Endothelial cell of umbilical vein (primary cell): ENCODE data around the gene WNT11. TPM values are rescaled to one million over a fixed set of nuclear protein-coding genes. Genes with fewer than 3 reads are reported as not detected.

ENCODE experiments used
- BruUV-seq: library from RNA; stranded (reverse); fragments of 400-500 nt; replicated peaks from 2 replicates; lab custom pipeline; 2021; lab: Mats Ljungman, UMichigan
- CTCF ChIA-PET: fragments of 300-600, 350-600 bp; sonication (Branson Sonifier 250); formaldehyde crosslinking; loops from one replicate; lab custom pipeline; 2021; ENCODE audit warnings: antibody characterized with exemption, inconsistent platforms; lab: Charles Lee
- POLR2A ChIA-PET: fragments of 300-600, 350-600 bp; sonication (Branson Sonifier 250); formaldehyde crosslinking; loops from one replicate; lab custom pipeline; 2021; ENCODE audit warnings: antibody characterized with exemption, inconsistent platforms; lab: Charles Lee
- DNase-seq: peaks from one replicate; pipeline ENCODE4 v3.0.0-alpha.2; 2011; ENCODE audit warnings: low read depth, low spot score
- FAIRE-seq: peaks from 2 replicates; lab custom pipeline; 2011; peaks lifted over from hg19 to GRCh38; lab: Jason Lieb, UNC
- H2AFZ ChIP-seq: 2 replicates; pipeline ENCODE4 v1.6.0; 2012; ENCODE audit warnings: low read depth, low read length, control low read depth, inconsistent platforms
- H3K27ac ChIP-seq: 2 replicates; pipeline ENCODE4 v1.5.1; 2011; ENCODE audit warnings: low read depth, mild to moderate bottlenecking, control low read depth, low read length, moderate library complexity; ENCODE audit not compliant: insufficient read depth
- H3K27me3 ChIP-seq, 2 experiments: 2 replicates each; pipeline versions ENCODE4 v1.6.0 to v1.6.1; 2011; ENCODE audit warnings: low read length in 2 of 2, mixed read lengths in 1 of 2; ENCODE audit not compliant: control insufficient read depth in 2 of 2, insufficient read depth in 2 of 2
- H3K36me3 ChIP-seq, 2 experiments: 2 replicates in 1 of 2; 3 replicates in 1 of 2; pipeline ENCODE4 v1.5.1; 2011; ENCODE audit warnings: low read length in 2 of 2, mild to moderate bottlenecking in 1 of 2, moderate library complexity in 1 of 2; ENCODE audit not compliant: control insufficient read depth in 2 of 2, insufficient read depth in 2 of 2; ENCODE audit errors: extremely low read depth in 1 of 2
- H3K4me1 ChIP-seq: 3 replicates; pipeline ENCODE4 v1.5.1; 2011; ENCODE audit warnings: mild to moderate bottlenecking, low read length; ENCODE audit not compliant: control insufficient read depth, insufficient read depth; ENCODE audit errors: extremely low read depth
- H3K4me2 ChIP-seq: 2 replicates; pipeline ENCODE4 v1.6.1; 2011; ENCODE audit warnings: low read length, control low read depth, mixed read lengths; ENCODE audit not compliant: insufficient read depth
- H3K4me3 ChIP-seq, 3 experiments: fragments of 200-600 bp in 1 of 3; sonication (generic), shearing (Covaris generic) in 1 of 3; replicated peaks in 1 of 3; 2 replicates each; pipeline ENCODE4 v1.5.1; 2011 to 2016; ENCODE audit warnings: control low read depth in 3 of 3, low read length in 3 of 3, mild to moderate bottlenecking in 2 of 3, inconsistent platforms in 1 of 3, low read depth in 1 of 3, moderate library complexity in 1 of 3; ENCODE audit not compliant: insufficient read depth in 1 of 3
- H3K79me2 ChIP-seq: 2 replicates; pipeline ENCODE4 v1.6.0; 2012; ENCODE audit warnings: low read length, inconsistent platforms; ENCODE audit not compliant: control insufficient read depth, insufficient read depth
- H3K9ac ChIP-seq: replicated peaks from 2 replicates; pipeline ENCODE3; 2011; ENCODE audit warnings: low read length, control low read depth; ENCODE audit not compliant: insufficient read depth; ENCODE audit errors: extremely low read depth
- H3K9me1 ChIP-seq: replicated peaks from 3 replicates; pipeline ENCODE4 v1.6.0; 2011; ENCODE audit warnings: mild to moderate bottlenecking, low read length; ENCODE audit not compliant: control insufficient read depth, insufficient read depth; ENCODE audit errors: extremely low read depth
- H3K9me3 ChIP-seq: replicated peaks from 2 replicates; pipeline ENCODE4 v1.5.1; 2012; ENCODE audit warnings: low read length, inconsistent platforms; ENCODE audit not compliant: control insufficient read depth, insufficient read depth
- H4K20me1 ChIP-seq: replicated peaks from 2 replicates; pipeline ENCODE3; 2011; ENCODE audit warnings: mild to moderate bottlenecking, low read length; ENCODE audit not compliant: control insufficient read depth, insufficient read depth; ENCODE audit errors: extremely low read depth
- CTCF ChIP-seq, 2 donors: IDR thresholded peaks; 1 replicate in 1 of 2; 2 replicates in 1 of 2; pipeline ENCODE4 v1.5.1; 2011; ENCODE audit warnings: low read length in 2 of 2, mild to moderate bottlenecking in 2 of 2, moderate library complexity in 2 of 2, control low read depth in 1 of 2, inconsistent platforms in 1 of 2, low read depth in 1 of 2; ENCODE audit not compliant: insufficient read depth in 1 of 2; ENCODE audit errors: extremely low read depth in 1 of 2
- EZH2 ChIP-seq: IDR thresholded peaks from 2 replicates; pipeline ENCODE4 v1.6.1; 2012; ENCODE audit warnings: borderline replicate concordance, low read depth, mild to moderate bottlenecking, moderate library complexity, low read length, inconsistent platforms; ENCODE audit not compliant: severe bottlenecking
- FOS ChIP-seq: IDR thresholded peaks from 2 replicates; pipeline ENCODE4 v1.6.1; 2011; ENCODE audit warnings: mild to moderate bottlenecking, low read length, moderate library complexity, borderline replicate concordance; ENCODE audit not compliant: insufficient read depth
- GATA2 ChIP-seq: IDR thresholded peaks from 2 replicates; pipeline ENCODE4 v1.7.0; 2011; ENCODE audit warnings: low read depth, mild to moderate bottlenecking, moderate library complexity, mixed read lengths, low read length; ENCODE audit not compliant: insufficient read length, insufficient read depth
- JUN ChIP-seq: IDR thresholded peaks from 2 replicates; pipeline ENCODE4 v1.6.1; 2011; ENCODE audit warnings: borderline replicate concordance, low read depth; ENCODE audit not compliant: insufficient read length, insufficient read depth
- MAX ChIP-seq: IDR thresholded peaks from 2 replicates; pipeline ENCODE4 v1.6.1; 2011; ENCODE audit not compliant: insufficient read depth, insufficient read length
- MYC ChIP-seq: IDR thresholded peaks from one replicate; pipeline ENCODE4 v1.6.1; 2011; ENCODE audit warnings: mild to moderate bottlenecking, low read depth, low read length
- POLR2A ChIP-seq: IDR thresholded peaks from 2 replicates; pipeline ENCODE4 v1.6.1; 2012; ENCODE audit warnings: low read depth, mild to moderate bottlenecking, control low read depth, low read length
- POLR2AphosphoS5 ChIP-seq: IDR thresholded peaks from 2 replicates; pipeline ENCODE4 v1.6.1; 2012; ENCODE audit warnings: low read depth, mild to moderate bottlenecking, control low read depth, low read length, moderate library complexity; ENCODE audit not compliant: insufficient read depth
- dilution Hi-C: fragments of 300-500 bp; cut with MboI; formaldehyde crosslinking; loops from one replicate; pipeline ENCODE4 v1.15.0; 2019; ENCODE audit warnings: low sequenced_read_pairs; ENCODE audit not compliant: extremely low pct_ligation_motif_present
- intact Hi-C: fragments of 100-400 bp; cut with micrococcal nuclease; formaldehyde crosslinking; loops from one replicate; pipeline ENCODE4 v1.10.0; 2022
- polyA plus RNA-seq, 4 experiments: library from polyadenylated mRNA; depleted of rRNA in 3 of 4; stranded (reverse) in 3 of 4; unstranded in 1 of 4; fragments of >200 nt; gene quantifications; 2 replicates each; pipeline versions ENCODE4 v1.2.1 to v1.2.3, GENCODE V29; 2011 to 2012; ENCODE audit warnings: missing spikeins in 1 of 4
- total RNA-seq: library from RNA; stranded (reverse); gene quantifications from 2 replicates; pipeline ENCODE4 v1.2.3, GENCODE V29; 2021

The WNT11 gene
- total and polyA plus RNA-seq, 2 donors (not counting 3 experiments of a cell fraction or from before 2014, with no cell fraction given) = not detected

- intact Hi-C loops = no loop called here
- Histone ChIP-seq H3K36me3 (no peaks in the 10 kb centered on the region), H3K4me3 (no peak overlapping the region), H3K9me1 (no peaks in the 10 kb centered on the region), H4K20me1 (no peaks in the 10 kb centered on the region), H3K27ac (no peak overlapping the region), H2AFZ (no peak overlapping the region), H3K27me3 (peaks cover 20 to 22% of the 10 kb centered on the region in 2 experiments), H3K4me2 (no peak overlapping the region), H3K4me1 (peaks cover 4% of the 10 kb centered on the region), H3K9me3 (no peaks in the 10 kb centered on the region), H3K79me2 (no peaks in the 10 kb centered on the region), H3K9ac (no peak overlapping the region)
- ChIA-PET POLR2A (no interaction called here), CTCF (interaction anchor here (0.8 kb wide), 1 partner anchor 69 kb away, joined by 3 read pairs; no protein-coding TSS in a partner anchor)
- FAIRE-seq (no peak), DNase-seq (no peak)
- TF ChIP-seq MYC (no peak), EZH2 (no peak), CTCF (IDR thresholded peaks at IDR 0.05; ENCODE audit: extremely low read depth in 1 of 2, insufficient read depth in 1 of 2, low read depth in 1 of 2, low read length in 2 of 2) (no peak), GATA2 (no peak), FOS (no peak), POLR2A (no peak), JUN (no peak), MAX (no peak), POLR2AphosphoS5 (no peak)
- BruUV-seq = no TSS peak
- dilution Hi-C loops = no loop called here
Observed at GRCh38 chr11:76201672-76202412, 4.5 kb downstream of the WNT11 start.
